Measurements from ENCODE around the gene LMAN1L.

The LMAN1L gene

DNA sequence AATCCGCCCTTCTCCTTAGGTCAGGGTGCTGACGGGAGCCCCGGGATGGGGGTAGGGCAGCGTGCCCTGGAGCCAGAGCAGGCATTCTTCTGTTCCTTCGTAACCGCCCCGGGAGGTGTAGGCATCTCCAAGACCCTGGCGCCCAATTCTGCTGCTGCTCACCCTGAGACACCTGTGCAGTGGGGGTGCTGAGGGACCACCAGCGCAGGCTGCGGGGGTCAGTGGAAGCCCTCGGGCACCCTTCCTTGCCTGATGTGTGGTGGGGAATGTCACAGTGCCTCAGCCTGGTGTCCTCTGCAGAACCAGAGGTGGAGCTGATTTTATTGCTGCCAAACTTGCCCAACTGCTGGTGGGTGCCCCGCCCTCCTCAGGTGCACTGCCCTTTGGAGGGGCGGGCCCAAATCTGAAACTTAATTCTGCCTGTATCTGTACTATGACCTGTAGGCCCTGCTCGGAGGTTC, 23.4 kb upstream of the LMAN1L start:
- Histone ChIP-seq H3K9me2 (replicated peaks; ENCODE audit: insufficient read depth, low read length) (no peaks in the 10 kb centered on the region), H3K79me2 (ENCODE audit: insufficient read depth, low read length) (peaks cover 85% of the 10 kb centered on the region), H3K27me3 (ENCODE audit: low read length) (no peaks in the 10 kb centered on the region), H3K27ac (ENCODE audit: low read depth, low read length) (peak overlapping the region; percentile 96), H3K9me3 (ENCODE audit: insufficient read depth, low read length) (no peaks in the 10 kb centered on the region), H3K4me2 (ENCODE audit: low read depth, low read length, poor library complexity, severe bottlenecking) (peak overlapping the region; percentile 73), H3K36me3 (ENCODE audit: low read length) (no peaks in the 10 kb centered on the region), H3F3A (ENCODE audit: insufficient read depth) (peaks cover 72% of the 10 kb centered on the region), H4K20me1 (ENCODE audit: low read depth, low read length) (no peaks in the 10 kb centered on the region), H3K9ac (ENCODE audit: low read length) (peak overlapping the region; percentile 77), H2AFZ (ENCODE audit: low read depth, low read length, severe bottlenecking) (no peak overlapping the region), H3K4me3 (ENCODE audit: insufficient read depth, low read length, poor library complexity, severe bottlenecking) (peak overlapping the region; percentile 51)
- TF ChIP-seq, protein P1, sequence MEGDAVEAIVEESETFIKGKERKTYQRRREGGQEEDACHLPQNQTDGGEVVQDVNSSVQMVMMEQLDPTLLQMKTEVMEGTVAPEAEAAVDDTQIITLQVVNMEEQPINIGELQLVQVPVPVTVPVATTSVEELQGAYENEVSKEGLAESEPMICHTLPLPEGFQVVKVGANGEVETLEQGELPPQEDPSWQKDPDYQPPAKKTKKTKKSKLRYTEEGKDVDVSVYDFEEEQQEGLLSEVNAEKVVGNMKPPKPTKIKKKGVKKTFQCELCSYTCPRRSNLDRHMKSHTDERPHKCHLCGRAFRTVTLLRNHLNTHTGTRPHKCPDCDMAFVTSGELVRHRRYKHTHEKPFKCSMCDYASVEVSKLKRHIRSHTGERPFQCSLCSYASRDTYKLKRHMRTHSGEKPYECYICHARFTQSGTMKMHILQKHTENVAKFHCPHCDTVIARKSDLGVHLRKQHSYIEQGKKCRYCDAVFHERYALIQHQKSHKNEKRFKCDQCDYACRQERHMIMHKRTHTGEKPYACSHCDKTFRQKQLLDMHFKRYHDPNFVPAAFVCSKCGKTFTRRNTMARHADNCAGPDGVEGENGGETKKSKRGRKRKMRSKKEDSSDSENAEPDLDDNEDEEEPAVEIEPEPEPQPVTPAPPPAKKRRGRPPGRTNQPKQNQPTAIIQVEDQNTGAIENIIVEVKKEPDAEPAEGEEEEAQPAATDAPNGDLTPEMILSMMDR (IDR thresholded peaks at IDR 0.05; ENCODE audit: insufficient read depth, low read length, poor library complexity, severe bottlenecking): no peak
- no peak for TF ChIP-seq EZH2phosphoT487 (conservative IDR thresholded peaks at IDR 0.05; ENCODE audit: low read length)

- H3K9me3 ChIP-seq (ENCODE audit: insufficient read depth, low read length): no peaks in the 10 kb centered on the region
- H3K27ac ChIP-seq (ENCODE audit: low read depth, low read length): peak overlapping the region; percentile 96
- peak overlapping the region; percentile 73 for H3K4me2 ChIP-seq (ENCODE audit: low read depth, low read length, poor library complexity, severe bottlenecking)
- H3K9me2 ChIP-seq (replicated peaks; ENCODE audit: insufficient read depth, low read length): no peaks in the 10 kb centered on the region
- peaks cover 85% of the 10 kb centered on the region for H3K79me2 ChIP-seq (ENCODE audit: insufficient read depth, low read length)
- no peaks in the 10 kb centered on the region for H4K20me1 ChIP-seq (ENCODE audit: low read depth, low read length)
- no peaks in the 10 kb centered on the region for H3K27me3 ChIP-seq (ENCODE audit: low read length)
- TF ChIP-seq, protein P1 (IDR thresholded peaks at IDR 0.05; ENCODE audit: insufficient read depth, low read length, poor library complexity, severe bottlenecking): no peak
- no peak for TF ChIP-seq EZH2phosphoT487 (conservative IDR thresholded peaks at IDR 0.05; ENCODE audit: low read length)
- peak overlapping the region; percentile 77 for H3K9ac ChIP-seq (ENCODE audit: low read length)
- no peak overlapping the region for H2AFZ ChIP-seq (ENCODE audit: low read depth, low read length, severe bottlenecking)
- H3K4me3 ChIP-seq (ENCODE audit: insufficient read depth, low read length, poor library complexity, severe bottlenecking): peak overlapping the region; percentile 51
- no peaks in the 10 kb centered on the region for H3K36me3 ChIP-seq (ENCODE audit: low read length)
- peaks cover 67% of the 10 kb centered on the region for H3F3A ChIP-seq (ENCODE audit: insufficient read depth)
Measured at GRCh38 chr15:74789741-74790079, 22.9 kb upstream of the LMAN1L start.

DNA sequence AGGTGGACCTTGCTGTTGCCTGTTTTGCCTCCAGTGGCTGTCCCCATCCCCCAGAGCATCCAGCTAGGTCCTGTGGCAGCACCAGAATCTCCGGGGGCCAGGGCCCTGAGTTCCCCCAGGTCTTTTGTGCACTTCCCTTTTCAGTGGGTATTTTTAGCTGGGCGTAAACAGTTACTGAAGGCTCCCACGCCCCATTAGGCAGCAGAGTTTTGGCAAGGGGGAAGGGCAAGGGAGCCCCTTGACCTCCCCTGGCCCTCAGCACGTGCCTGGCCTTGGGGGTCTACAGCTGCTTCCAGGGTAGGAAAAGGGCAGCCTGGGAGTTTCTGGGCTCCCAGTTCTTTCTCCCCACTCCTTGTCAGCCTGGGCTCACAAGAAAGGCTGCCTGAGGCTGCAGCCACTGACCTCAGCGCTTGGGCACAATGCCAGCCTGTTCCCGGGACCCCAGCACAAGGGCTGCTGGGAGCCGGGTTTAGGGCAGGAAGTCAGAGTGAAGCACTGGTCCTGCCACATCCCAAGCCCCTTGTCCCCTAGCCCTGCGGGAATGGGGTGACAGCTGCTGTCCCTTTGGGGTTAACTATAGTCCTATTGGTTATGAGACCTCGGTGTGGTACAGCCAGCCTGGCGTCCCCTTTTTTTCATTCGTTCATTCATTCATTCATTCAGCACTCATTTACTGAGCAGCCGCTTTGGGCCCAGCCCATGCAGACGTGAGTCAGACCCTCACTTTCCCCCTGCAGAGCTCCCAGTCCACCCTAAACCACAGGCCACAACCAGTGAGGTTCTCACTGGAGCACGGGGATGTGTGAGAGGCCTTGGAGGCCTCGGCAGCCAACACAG, 22.3 kb upstream of the LMAN1L start:
- H3K27me3 ChIP-seq (ENCODE audit: low read length): no peaks in the 10 kb centered on the region
- peaks cover 85% of the 10 kb centered on the region for H3K79me2 ChIP-seq (ENCODE audit: insufficient read depth, low read length)
- TF ChIP-seq, protein P1 (IDR thresholded peaks at IDR 0.05; ENCODE audit: insufficient read depth, low read length, poor library complexity, severe bottlenecking): no peak
- no peak for TF ChIP-seq EZH2phosphoT487 (conservative IDR thresholded peaks at IDR 0.05; ENCODE audit: low read length)
- H3K4me3 ChIP-seq (ENCODE audit: insufficient read depth, low read length, poor library complexity, severe bottlenecking): peak overlapping the region; percentile 51
- peak overlapping the region; percentile 96 for H3K27ac ChIP-seq (ENCODE audit: low read depth, low read length)
- H2AFZ ChIP-seq (ENCODE audit: low read depth, low read length, severe bottlenecking): no peak overlapping the region
- no peaks in the 10 kb centered on the region for H3K9me2 ChIP-seq (replicated peaks; ENCODE audit: insufficient read depth, low read length)
- H3K9ac ChIP-seq (ENCODE audit: low read length): peak overlapping the region; percentile 77
- H3K36me3 ChIP-seq (ENCODE audit: low read length): no peaks in the 10 kb centered on the region
- peak overlapping the region; percentile 73 for H3K4me2 ChIP-seq (ENCODE audit: low read depth, low read length, poor library complexity, severe bottlenecking)
- H3K9me3 ChIP-seq (ENCODE audit: insufficient read depth, low read length): no peaks in the 10 kb centered on the region
- H4K20me1 ChIP-seq (ENCODE audit: low read depth, low read length): no peaks in the 10 kb centered on the region
- H3F3A ChIP-seq (ENCODE audit: insufficient read depth): peaks cover 61% of the 10 kb centered on the region

Measured in SU-DHL-6 (cell line).